GM04504 (cell line): Measurements from ENCODE around the gene SAMD4A.
A peak's percentile ranks its signal among the peaks of the same experiment; 100 is the strongest.

ENCODE experiments used
- DNase-seq: peaks from one replicate; pipeline ENCODE4 v3.0.0-alpha.2; 2012; ENCODE audit warnings: low read depth

SAMD4A gene

GRCh38 chr14:54805070-54805444 is 238.1 kb downstream of the SAMD4A start:
- no peak for DNase-seq

- peak; percentile 54 for DNase-seq
These were observed 238.8 kb downstream of the SAMD4A start for GRCh38 chr14:54805445-54806322.

GRCh38 chr14:54806616-54807015 is 239.7 kb downstream of the SAMD4A start:
- DNase-seq: no peak

GRCh38 chr14:54807428-54807827 is 240.5 kb downstream of the SAMD4A start:
- no peak for DNase-seq

DNA sequence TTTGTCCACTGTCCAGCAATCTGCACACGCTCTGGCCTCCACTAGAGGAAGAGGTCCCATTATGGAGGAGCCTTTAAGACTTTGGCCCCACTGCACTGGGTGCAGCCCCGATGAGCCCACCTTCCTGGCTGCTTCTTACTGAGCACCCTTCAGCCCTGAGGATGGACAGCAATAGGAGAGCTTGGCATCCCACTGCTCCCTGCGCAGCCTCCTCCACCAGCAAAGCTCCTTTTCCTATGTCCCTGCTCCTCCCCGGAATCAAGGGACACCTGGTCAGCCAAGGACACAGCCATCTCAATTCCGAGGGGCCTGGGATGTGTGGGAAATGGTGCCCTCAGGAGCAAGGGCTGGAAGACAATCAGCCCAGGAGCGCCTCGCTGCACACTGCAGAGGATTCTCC is 241.0 kb downstream of the SAMD4A start:
- DNase-seq: no peak

DNA sequence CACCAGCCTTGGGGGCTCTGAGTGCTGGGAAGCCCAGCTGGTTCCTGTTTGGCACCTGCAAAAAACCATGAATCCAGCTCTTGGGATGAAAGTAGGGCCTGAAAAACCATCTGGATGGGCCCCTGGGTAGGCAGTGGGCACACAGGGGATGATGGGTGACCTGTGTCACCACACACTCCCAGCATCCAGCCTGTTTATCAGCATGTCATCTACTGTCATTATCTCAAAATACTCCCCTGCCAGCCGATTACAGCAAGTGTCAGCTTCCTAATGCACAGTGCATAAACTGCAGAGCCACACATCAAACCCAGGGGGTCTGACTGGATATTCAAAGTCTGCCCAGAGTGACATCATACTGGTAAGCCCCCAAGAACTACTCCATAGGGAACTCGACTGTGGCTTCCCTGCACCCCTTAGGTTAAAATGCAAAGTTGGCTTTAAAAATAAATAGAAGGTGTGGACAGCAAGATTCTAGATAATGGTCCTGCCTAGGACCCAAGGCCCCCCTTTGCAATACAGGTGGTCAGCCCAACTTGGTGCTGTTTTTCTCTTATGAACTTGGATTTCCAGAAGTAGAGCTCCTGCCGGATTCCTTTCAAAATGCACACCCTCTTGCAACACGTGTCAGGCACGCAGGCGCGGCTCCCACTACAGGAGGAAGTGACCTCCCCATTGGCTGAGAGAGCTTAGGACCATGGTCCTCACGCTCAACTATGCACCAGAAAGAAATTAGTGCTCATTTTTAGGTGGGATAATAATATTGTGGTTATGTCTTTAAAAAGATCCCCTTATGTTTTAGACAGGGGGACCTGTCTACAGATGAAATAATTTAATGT is 241.6 kb downstream of the SAMD4A start:
- DNase-seq: no peak

GRCh38 chr14:54809767-54810166 is 242.8 kb downstream of the SAMD4A start:
- no peak for DNase-seq

DNA sequence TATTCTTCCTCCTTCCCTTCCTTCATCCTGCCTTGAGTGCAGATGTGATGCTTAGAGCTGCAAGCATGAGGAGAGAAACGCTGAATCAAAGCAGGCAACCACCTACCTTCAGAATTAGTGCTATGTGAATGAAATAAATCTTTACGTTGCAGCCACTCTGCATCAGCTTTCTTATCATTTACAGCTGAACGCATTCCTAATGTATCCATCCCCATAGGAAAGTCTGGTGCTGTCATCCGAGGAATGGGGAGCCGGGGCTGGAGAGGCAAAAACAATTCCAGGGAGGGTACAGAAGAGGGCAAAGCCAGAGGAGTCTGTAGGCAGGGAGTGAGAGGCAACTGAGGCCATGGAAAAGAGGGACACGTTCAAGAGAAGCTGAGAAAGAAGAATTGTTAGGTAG is 245.7 kb downstream of the SAMD4A start:
- DNase-seq: no peak

DNA sequence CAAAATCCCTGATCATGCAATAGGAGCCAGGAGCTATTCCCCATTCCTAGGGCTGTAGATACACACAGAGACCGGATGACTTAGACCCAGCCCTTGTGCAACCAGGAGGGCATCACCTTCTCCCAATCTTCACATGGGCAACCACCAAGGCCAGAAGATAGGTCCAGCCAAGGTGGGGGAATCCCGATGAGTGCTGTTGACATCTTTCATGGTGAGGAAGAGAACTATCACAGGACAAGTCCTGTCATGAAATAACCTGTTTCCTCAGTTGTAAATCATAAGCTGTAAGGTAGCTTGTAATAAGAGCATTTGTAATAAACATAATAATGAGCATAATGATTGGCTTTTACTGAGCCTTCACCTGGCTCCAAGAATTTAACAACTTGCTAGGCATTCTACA is 246.2 kb downstream of the SAMD4A start:
- DNase-seq: no peak

GRCh38 chr14:54814076-54814475 is 247.1 kb downstream of the SAMD4A start:
- DNase-seq: no peak

DNA sequence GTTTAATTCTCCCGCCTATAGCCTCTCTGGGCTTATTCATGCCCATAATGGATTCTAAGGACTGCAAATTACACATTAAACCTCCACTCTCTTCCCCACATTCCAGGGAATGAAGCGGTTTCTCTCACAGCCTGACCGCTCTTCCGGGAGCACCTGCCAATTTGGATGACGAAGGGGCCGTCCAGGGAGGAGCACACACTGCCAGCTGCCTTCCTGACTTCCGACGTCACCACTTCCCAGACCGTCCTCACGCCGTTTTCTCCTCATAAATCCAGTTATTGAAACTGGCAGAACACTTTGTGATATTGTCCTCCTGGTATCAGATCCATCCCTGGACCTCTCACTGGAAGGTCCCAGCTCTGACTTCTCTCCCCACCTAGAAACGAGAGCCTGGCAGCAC is 248.1 kb downstream of the SAMD4A start:
- no peak for DNase-seq

DNA sequence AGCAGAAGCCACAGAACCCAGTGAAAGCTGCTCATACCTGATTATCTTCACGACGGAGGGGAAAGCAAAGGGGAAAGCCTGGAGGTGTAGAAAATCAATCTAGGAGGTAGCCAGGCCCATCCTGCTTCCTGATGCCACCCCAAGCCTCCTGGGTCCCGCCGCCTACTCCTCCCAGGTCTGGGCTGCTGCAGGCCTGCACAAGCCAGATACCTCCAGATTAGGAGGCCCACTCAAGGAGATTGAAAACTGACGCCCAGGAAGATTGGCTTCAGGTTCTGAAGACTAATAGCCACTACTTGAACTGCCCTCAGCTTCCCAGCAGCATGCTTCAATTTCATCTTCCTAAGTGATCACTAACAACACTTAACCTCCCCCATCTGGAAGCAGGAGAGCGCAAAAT is 248.6 kb downstream of the SAMD4A start:
- no peak for DNase-seq

DNA sequence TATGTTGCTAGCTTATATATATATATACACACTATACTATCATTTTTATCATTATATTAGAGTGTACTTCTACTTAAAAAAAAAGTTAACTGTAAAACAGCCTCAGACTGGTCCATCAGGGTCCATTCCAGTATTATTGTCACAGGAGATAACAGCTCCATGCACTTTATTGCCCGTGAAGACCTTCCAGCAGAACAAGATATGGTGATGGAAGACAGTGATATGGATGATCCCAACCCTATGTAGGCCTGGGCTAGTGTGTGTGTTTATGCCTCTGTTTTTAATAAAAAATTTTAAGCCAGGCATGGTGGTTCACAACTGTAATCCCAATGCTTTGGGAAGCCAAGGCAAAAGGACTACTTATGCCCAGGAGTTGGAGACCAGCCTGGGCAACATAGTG is 249.5 kb downstream of the SAMD4A start:
- no peak for DNase-seq

DNA sequence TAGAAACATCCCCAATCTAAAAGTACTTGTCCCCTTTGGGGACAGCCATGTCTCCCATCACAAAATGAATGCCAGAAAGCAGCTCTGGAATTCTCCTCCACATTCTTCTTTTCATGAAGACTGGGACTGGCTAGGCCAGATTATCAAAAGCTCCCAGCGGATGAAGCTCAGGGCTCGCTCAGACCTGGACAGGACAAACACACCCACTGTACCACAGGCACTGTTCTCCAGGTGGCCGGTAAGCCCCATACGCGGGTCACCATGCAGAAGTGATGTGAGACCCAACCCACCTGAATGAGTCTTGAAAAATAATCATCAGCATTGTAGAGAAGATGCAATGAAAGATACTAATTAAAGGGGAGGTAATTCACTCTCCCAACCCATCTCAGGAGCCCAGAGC is 250.6 kb downstream of the SAMD4A start:
- no peak for DNase-seq

- DNase-seq: peak; percentile 57
These were observed 251.5 kb downstream of the SAMD4A start for GRCh38 chr14:54818201-54819133.

GRCh38 chr14:54822685-54823084 is 255.8 kb downstream of the SAMD4A start:
- DNase-seq: no peak

- no peak for DNase-seq
These were observed 257.0 kb downstream of the SAMD4A start for GRCh38 chr14:54823757-54824549.

GRCh38 chr14:54828037-54828436 is 261.1 kb downstream of the SAMD4A start:
- no peak for DNase-seq

DNA sequence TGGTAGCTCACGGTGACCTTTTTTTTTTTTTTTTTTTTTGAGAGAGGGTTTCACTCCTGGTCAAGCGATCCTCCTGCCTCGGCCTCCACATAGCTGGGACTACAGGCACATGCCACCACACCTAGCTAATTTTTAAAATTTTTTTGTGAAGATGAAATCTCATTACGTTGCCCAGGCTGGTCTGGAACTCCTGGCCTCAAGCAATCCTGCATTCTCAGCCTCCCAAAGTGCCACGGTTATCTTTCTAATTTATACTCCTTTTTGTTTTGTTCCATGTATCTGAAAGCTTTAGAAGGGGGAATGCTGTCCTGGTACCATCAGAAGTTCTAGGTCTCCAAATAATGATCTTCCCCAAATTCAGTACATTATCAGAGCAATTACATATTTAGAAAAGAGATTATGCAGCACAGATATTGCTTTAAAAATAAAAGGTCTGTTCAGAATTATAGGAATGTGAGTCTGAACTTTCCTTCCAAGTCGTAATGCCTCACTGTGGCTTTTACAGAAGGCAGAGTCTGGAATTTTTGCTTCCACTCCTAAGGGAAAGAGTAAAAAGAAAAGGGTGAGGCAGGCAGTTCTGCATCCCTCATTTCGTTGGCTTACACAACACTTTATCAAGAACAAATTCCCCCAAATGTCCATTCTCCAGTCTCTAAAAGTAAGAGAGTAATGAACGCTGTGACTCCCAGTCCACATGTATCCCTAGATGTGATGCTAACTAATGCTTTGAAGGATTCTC is 262.7 kb downstream of the SAMD4A start:
- no peak for DNase-seq

DNA sequence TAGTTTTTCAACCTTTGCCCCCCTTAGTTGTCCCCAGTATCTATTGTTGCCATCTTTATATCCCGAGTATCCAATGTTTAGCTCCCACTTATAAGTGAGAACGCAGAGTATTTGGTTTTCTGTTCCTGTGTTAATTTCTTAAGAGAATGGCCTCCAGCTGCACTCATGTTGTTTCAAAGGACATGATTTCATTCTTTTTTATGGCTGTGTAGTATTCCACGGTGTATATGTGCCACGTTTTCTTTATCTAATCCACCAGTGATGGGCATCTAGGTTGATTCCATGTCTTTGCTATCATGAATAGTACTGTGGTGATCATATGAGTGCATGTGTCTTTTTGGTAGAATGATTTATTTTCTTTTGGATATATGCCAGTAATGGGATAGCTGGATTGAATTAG is 263.7 kb downstream of the SAMD4A start:
- no peak for DNase-seq

- DNase-seq: no peak
These were observed 267.2 kb downstream of the SAMD4A start for GRCh38 chr14:54834081-54834480.
